Omental fat pad (tissue), 4 donors: ENCODE results near the gene KRT14. TPM values are rescaled to one million over a fixed set of nuclear protein-coding genes. Genes with fewer than 3 reads are reported as not detected.
"Not testable (repeated sequence)": the region's sequence is repeated elsewhere in the genome, so short reads cannot be mapped to it uniquely, and the experiment has no call there.

Source experiments
- ATAC-seq: fragments of 150-250 bp; one replicate; pipeline ENCODE4 v1.9.1; 2016; ENCODE audit warnings: mild to moderate bottlenecking, moderate library complexity; ENCODE audit not compliant: low FRiP score
- DNase-seq: peaks from one replicate; pipeline ENCODE4 v3.0.0-alpha.2; 2019; ENCODE audit warnings: low spot score
- CTCF ChIP-seq, 3 donors: fragments of 450-650 bp; IDR thresholded peaks; one replicate each; pipeline ENCODE4 v1.5.1; 2016 to 2017; ENCODE audit warnings: antibody characterized with exemption in 3 of 3, mild to moderate bottlenecking in 3 of 3, moderate library complexity in 2 of 3
- total RNA-seq, 4 donors: library from RNA; depleted of rRNA; stranded (reverse); fragments of >200 nt; gene quantifications; one replicate each; pipeline ENCODE4 v1.1.0, GENCODE V29; 2016

KRT14 gene
- total RNA-seq, 4 donors from 2014 or later, result 0.56 to 4.0 (median 3.0) TPM; not detected in 1

- ATAC-seq (no peak), DNase-seq (no peak)
- TF ChIP-seq CTCF (IDR thresholded peaks at IDR 0.05), result no peak
These were observed 38.9 kb upstream of the KRT14 start for GRCh38 chr17:41625602-41626001.

- no peak for ATAC-seq
- no peak for TF ChIP-seq CTCF (IDR thresholded peaks at IDR 0.05)
- no peak for DNase-seq
These were observed 37.8 kb upstream of the KRT14 start, which contains the start of gene KRT17 for GRCh38 chr17:41624208-41625101. TSS of gene KRT17 (minus strand) at chr17:41624575. CDS start at chr17:41624509, 66 bp downstream.

- ATAC-seq, DNase-seq: not testable (repeated sequence)
These were observed 36.6 kb upstream of the KRT14 start for GRCh38 chr17:41623184-41623861.

GRCh38 chr17:41622340-41623183 is 35.9 kb upstream of the KRT14 start:
- ATAC-seq, DNase-seq: not testable (repeated sequence)

GRCh38 chr17:41621916-41622315 is 35.2 kb upstream of the KRT14 start:
- ATAC-seq (no peak), DNase-seq (no peak)
- no peak for TF ChIP-seq CTCF (IDR thresholded peaks at IDR 0.05)

GRCh38 chr17:41621435-41621817 is 34.7 kb upstream of the KRT14 start:
- ATAC-seq, DNase-seq: not testable (repeated sequence)

- no peak for ATAC-seq
- TF ChIP-seq CTCF (IDR thresholded peaks at IDR 0.05), result no peak
- DNase-seq, result no peak
These were observed 34.1 kb upstream of the KRT14 start for GRCh38 chr17:41620583-41621434.

GRCh38 chr17:41619927-41620582 is 33.4 kb upstream of the KRT14 start:
- not testable (repeated sequence) for ATAC-seq

More at GRCh38 chr17:41619927-41620582, 33.4 kb upstream of the KRT14 start:
- not testable (repeated sequence) for DNase-seq
